NCI-H146 (cell line): ENCODE data around the gene ZBED1.
"Not testable (repeated sequence)": the region's sequence is repeated elsewhere in the genome, so short reads cannot be mapped to it uniquely, and the experiment has no call there.

Experiments used
- DNase-seq: peaks from one replicate; lab custom pipeline; 2025; lab: John Stamatoyannopoulos, UW

Gene ZBED1

DNA sequence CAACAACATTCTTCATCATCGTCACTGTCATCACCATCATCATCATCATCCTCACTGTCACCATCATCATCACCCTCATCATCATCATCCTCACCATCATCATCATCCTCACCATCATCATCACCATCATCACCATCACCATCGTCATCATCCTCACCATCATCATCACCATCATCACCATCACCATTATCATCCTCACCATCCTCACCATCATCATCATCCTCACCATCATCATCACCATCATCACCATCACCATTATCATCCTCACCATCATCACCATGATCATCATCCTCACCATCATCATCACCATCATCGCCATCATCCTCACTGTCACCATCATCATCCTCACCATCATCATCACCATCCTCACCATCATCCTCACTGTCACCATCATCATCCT is 18.9 kb upstream of the ZBED1 start:
- not testable (repeated sequence) for DNase-seq

- DNase-seq, result no peak
Observed at GRCh38 chrX:2517055-2517454, 16.3 kb upstream of the ZBED1 start.

DNA sequence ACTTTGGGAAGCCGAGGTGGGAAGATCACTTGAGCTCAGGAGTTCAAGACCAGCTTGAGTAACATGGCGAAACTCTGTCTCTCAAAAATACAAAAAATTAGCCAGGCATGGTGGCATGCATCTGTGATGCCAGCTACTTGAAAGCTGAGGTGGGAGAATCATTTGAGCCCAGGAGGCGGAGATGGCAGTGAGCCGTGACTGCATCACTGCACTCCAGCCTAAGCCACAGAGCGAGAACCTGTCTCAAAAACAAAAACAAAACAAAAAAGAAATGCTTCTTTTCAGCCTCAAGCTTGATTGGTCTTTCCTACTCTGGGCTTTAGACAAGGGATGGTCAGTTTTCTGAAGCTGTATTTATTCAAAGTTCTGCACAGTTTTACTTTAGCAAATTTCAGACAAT is 15.8 kb upstream of the ZBED1 start:
- no peak for DNase-seq

DNA sequence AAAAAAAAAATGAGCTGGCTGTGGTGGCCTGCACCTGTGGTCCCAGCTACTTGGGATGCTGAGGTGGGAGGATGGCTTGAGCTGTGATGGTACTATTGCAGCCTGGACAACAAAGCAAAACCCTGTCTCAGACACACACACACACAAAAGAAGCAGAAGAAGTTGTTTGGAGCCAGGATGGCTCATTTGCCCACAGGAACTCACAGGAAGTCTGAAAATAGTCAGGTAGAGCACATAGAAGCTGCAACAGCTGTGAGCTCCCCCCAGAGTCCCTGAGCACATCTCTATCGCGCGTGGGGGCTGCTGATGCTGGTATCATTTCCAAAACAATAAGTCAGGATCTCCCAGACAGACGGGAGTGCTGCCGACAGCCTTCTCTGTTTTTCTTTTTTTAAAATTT is 13.4 kb upstream of the ZBED1 start:
- DNase-seq, result no peak

DNA sequence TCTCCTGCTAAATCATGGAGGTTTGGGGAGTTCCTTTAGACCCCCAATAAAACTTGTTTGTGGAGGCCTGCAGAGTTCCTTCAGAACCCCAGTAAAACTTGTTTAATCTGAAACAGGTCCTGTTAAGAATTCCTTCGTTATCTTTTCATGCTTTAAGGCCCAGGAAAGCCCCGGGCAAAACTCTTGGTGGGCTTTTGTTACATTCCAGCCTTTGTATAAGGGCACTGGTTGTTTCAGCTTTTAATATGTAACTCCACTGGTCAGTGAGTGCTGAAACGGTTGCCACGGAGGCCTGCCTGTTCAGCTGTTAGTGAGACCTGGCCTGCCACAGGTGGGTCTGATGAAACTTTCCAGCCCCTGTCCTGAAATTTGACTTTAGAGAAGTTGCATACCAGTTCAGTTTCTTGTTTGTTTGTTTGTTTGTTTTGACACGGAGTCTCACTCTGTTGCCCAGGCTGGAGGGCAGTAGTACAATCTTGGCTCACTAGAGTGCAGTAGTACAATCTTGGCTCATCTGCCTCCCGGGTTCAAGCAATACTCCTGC is 12.4 kb upstream of the ZBED1 start:
- no peak for DNase-seq

- no peak for DNase-seq
Observed at GRCh38 chrX:2512501-2512900, 11.7 kb upstream of the ZBED1 start.

GRCh38 chrX:2511326-2511725 is 10.6 kb upstream of the ZBED1 start:
- DNase-seq, result no peak

DNA sequence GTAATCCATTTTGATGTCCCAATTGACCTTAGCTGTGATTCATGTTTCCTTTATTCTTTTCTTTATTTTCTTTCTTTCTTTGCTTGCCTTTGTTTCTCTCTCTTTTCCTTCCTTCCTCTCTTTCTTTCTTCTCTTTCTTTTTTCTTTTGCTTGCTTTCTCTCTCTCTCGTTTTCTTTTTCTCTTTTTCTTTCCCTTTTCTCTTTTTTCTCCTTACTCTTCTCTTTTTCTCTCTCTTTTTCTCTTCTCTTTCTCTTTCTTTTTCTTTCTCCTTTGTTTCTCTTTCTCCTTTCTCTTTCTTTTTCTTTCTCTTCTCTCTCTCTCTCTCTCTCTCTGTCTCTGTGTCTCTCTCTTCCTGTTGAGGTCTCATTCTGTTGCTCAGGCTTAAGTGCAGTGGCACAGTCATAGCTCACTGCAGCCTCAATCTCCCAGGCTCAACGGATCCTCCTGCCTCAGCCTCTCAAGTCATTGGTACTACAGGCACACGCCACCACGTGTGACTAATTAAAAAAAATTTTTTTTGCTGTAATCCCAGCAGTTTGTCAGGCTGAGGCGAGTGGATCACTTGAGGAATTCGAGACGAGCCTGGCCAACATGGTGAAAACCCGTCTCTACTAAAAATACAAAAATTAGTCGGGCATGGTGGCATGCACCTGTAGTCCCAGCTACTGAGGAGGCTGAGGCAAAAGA is 8.0 kb upstream of the ZBED1 start:
- DNase-seq, result no peak

DNA sequence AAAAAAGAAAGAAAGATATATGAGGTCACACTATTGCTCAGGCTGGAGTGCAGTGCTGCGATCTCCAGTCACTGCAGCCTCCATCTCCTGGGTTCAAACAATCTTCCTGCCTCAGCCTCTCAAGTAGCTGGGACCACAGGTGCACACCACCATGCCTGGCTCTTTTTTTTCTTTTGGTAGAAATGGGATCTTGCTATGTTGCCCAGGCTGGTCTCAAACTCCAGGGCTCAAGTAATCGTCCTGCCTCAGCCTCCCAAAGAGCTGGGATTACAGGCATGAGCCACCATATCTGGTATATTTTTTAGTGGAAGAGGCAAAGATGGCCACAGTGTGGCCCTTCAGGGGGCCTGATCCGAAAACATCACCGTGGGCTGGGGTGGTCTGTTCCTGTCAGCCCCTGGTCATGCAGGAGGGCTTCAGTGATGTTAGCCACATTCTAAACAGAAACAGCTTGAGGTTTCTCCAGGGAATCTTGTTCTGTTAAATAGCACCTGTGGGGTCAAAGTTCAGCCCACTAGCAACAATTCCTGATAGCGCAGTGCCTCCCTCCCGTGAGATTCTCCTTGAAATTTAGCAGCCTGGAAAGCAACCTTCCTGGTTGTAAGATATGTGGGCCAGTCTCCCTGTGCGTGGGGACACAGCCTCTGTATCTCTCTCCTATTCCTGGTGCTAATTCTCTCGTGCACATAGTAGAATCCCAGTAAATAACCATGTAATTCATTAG is 7.3 kb upstream of the ZBED1 start:
- no peak for DNase-seq

GRCh38 chrX:2507196-2507595 is 6.4 kb upstream of the ZBED1 start:
- no peak for DNase-seq

GRCh38 chrX:2505341-2505740 is 4.6 kb upstream of the ZBED1 start:
- not testable (repeated sequence) for DNase-seq

DNA sequence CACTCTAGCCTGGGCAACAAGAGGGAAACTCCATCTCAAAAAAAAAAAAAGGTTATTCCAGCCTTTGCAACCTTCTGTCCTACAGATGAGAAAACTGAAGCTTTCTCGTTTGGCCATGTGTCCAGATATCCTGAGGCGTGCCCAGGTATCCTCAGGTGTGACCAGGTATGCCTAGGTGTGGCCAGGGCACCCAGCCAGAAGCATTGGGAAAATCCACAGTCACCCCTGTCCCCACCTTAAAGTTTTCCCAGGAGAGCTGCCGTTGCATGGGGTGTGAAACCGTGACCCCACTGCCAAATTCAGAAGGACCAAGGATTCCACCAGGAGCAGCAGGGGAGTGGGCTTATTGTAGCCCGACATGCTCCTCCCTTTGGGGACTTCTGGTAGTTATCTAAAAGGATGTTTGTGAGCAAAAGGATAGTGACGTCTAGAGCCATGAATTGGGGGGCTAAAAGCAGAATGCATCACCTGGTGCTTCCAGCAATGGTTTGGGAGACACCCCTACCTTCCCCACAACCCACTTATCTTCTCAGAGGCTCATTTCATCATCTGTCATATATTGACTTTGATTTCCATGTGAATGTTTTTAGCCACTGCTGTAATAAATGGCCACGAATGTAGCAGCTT is 4.0 kb upstream of the ZBED1 start:
- DNase-seq, result no peak

DNA sequence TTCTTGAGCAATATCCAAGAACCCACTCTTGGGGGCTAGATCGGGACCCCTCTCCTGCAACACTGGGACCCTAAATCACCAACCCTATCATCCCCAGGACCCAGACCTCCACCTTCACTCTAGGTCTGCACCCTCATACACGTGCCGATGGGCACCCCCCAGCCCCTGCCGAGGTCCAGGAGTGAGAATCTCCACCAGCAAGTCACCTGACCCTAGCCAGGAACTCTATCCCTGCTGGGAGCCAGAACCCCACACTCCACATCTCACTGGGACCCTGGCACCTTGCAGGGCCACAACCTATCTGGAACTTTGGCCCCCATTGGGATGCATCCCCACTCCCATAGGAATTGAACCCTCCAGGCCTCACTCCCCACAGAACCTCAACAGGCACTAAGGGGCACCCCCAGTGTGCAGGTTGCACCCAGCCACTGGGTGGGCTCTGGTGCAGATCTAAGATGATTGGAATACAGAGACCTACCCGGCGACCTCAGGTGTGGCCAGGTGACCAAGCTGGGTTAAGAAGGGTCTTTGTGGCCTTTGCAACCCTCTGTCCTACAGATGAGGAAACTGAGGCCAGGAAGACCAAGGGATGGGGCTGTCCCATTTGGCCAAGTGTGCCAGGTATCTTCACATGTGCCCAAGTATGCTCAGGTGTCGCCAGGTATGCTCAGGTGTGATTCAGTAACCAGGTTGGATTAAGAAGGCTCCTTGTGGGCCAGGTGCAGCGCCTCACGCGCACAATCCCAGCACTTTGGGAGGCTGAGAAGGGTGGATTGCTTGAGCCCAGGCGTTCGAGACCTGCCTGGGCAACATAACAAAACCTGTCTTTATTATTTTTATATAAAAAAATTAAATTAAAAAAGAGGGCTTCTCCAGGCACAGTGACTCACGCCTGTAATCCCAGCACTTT is 3.1 kb upstream of the ZBED1 start:
- DNase-seq, result no peak

GRCh38 chrX:2502668-2503519 is 2.1 kb upstream of the ZBED1 start:
- DNase-seq, result no peak

DNA sequence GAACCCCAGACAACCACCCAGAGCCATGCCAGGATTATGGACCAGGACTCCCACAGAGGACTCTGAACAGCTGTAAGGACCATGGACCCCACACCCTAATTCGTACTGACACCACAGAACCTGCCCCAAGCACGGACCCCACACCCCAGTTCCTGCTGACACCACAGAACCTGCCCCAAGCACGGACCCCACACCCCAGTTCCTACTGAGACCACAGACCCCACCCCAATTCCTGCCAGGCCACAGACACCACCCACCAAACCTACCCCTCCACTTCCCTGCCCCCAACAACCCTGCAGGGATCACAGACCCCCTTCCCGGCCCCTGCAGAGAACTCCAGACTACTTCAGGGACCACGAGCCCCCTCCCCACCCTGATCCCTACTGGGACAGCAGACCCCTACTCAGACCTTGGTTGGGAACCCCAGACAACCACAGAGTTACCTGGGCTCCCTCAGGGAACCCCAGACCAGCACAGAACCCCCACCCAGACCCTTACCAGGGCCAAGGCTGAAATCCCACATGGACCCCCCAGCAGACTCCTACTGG is 1.4 kb upstream of the ZBED1 start:
- DNase-seq, result no peak

DNA sequence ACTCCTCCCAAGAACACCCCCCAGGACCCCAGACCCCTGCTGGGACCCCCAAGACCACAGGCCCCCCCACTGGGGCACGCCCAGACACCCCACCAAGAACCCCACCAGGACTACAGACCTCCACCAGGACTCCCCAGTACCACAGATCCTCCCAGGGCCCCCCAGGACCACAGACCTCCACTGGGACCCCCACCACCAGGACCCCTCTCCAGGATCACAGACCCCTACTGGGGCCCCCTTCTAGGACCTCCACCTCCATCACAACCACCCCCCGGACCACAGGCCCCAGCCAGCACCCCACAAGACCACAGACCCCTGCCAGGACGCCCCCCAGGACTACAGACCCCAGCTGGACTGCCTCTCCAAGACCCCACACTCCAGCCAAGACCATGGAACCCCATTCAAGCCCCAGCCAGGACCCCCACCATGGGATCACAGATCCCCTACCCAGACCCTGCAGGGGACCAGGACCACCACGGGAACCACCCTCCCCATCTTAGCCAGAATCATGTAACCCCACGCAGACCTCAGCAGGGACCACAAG is 855 bp upstream of the ZBED1 start:
- no peak for DNase-seq

GRCh38 chrX:2500091-2500802 is 529 bp downstream of the ZBED1 start:
- no peak for DNase-seq

- no peak for DNase-seq
Observed at GRCh38 chrX:2499507-2499906, 1.3 kb downstream of the ZBED1 start.

- DNase-seq, result no peak
Observed at GRCh38 chrX:2498781-2499302, 1.9 kb downstream of the ZBED1 start.
